HUES64 (cell line): ENCODE results near the gene SMARCAL1.
A peak's percentile ranks its signal among the peaks of the same experiment; 100 is the strongest.

Experiments
- H3K27ac ChIP-seq: 2 replicates; pipeline ENCODE4 v1.7.0; 2013; ENCODE audit warnings: low read depth, low read length, inconsistent platforms
- H3K27me3 ChIP-seq: 2 replicates; pipeline ENCODE4 v1.6.1; 2013; ENCODE audit warnings: mild to moderate bottlenecking, low read length; ENCODE audit not compliant: insufficient read depth
- H3K36me3 ChIP-seq: 2 replicates; pipeline ENCODE4 v1.6.1; 2013; ENCODE audit warnings: mild to moderate bottlenecking, low read length; ENCODE audit not compliant: insufficient read depth
- H3K4me1 ChIP-seq: 2 replicates; pipeline ENCODE4 v1.6.1; 2013; ENCODE audit warnings: mild to moderate bottlenecking, low read length, moderate library complexity; ENCODE audit not compliant: insufficient read depth
- H3K4me3 ChIP-seq: 2 replicates; pipeline ENCODE4 v1.5.1; 2013; ENCODE audit warnings: mild to moderate bottlenecking, low read length, moderate library complexity
- H3K9ac ChIP-seq: 2 replicates; pipeline ENCODE4 v1.6.1; 2013; ENCODE audit warnings: mild to moderate bottlenecking, low read depth, low read length
- H3K9me3 ChIP-seq: 2 replicates; pipeline ENCODE4 v1.6.1; 2013; ENCODE audit warnings: low read depth, low read length; ENCODE audit not compliant: insufficient read depth
- WGBS: fragments of 150-250, 120-280 bp; methylation state at CpG from one replicate; pipeline ENCODE4 v1.1.7; 2013; ENCODE audit warnings: missing lambda C conversion rate; 5-methylcytosine and 5-hydroxymethylcytosine counted together

Gene SMARCAL1

DNA sequence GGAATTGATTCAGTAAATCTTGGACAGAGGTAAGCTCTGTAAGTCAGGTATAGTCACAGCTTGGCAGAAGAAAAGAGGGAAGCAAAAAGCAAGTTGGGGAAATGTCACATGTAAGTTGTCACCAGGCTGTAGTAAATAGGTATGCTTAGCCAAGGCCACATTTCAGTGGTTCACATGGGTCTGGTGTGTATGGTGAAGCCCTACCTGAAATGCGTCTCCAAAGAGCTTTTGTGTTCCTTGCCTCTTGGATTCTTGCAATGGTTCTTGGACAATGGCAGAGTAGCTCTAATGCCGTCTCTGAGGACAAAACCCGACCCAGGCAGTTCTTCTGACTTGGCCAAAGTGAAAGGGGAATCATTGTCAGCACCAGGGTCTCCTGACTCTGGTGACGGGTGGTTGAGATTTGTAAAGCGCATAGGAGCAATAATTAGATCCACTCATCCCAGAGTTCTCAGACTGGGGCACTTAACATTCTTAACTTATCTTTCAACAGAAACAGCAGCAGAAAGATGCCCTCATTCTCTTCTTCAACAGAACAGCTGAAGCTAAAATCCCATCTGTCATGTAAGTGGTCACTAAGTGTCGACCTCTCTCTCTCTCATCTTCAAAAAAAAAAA lies 51.9 kb downstream of the SMARCAL1 start:
- Histone ChIP-seq H3K27ac (no peak overlapping the region), H3K27me3 (no peaks in the 10 kb centered on the region), H3K4me1 (no peaks in the 10 kb centered on the region), H3K36me3 (peaks cover 19% of the 10 kb centered on the region; the same call in 1 of the 2 replicates), H3K9me3 (no peaks in the 10 kb centered on the region), H3K4me3 (no peak overlapping the region), H3K9ac (no peak overlapping the region)
- 92% methylated on average over 6 of the region's 6 CpGs for WGBS

DNA sequence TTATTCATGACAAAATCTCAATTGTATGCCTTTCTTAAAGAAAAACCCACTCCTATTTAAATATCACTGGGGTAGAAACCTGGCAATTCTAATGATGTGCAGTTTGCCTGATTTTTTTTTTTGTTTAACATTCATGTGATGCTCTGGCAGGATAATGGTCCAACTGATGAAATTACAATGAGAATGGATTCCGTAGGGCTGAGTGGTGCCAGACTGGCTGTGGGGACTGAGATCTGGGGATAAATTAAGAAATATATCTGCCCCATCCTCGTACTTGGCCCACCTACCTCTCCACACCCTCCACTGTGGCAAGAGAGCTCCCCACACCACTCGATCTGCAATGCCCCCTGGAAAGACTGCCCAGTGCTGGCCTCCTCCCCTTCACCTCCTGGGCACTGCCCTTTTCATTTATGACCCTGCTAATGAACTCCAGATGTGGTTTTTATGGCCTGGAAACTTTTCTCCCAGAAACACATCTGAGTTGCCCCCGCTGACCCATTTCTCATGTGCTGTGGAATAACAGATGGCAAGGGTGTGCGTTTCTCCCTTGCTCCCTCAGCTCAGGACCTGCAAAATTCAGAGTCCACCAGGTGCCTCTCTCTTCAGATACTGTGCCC lies 53.4 kb downstream of the SMARCAL1 start:
- Histone ChIP-seq H3K4me1 (no peaks in the 10 kb centered on the region), H3K9me3 (no peaks in the 10 kb centered on the region), H3K4me3 (no peak overlapping the region), H3K36me3 (peaks cover 22% of the 10 kb centered on the region), H3K27ac (no peak overlapping the region), H3K27me3 (no peaks in the 10 kb centered on the region), H3K9ac (no peak overlapping the region)
- WGBS, result 89% methylated on average over 5 of the region's 5 CpGs

DNA sequence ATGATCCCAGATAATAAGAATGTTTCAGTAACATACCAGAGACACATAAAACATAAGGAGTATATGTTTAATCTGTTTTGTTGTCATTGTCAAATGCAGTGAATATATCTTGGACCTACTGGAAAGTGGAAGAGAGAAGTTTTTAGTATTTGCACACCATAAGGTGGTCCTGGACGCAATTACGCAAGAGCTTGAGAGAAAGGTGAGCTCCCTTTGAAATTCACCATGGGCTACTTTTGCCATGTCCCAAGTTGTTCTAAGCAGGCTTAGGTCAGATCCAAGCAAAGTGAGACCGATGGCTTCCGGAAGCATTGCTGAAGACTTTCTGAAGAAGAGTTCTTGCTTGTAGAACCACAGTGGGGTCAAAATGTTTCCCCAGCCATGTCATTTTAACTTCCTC lies 55.6 kb downstream of the SMARCAL1 start:
- H3K9ac ChIP-seq, result no peak overlapping the region
- no peaks in the 10 kb centered on the region for H3K4me1 ChIP-seq
- WGBS, result 96% methylated on average over 4 of the region's 4 CpGs
- H3K9me3 ChIP-seq, result no peaks in the 10 kb centered on the region
- H3K4me3 ChIP-seq, result no peak overlapping the region
- no peaks in the 10 kb centered on the region for H3K27me3 ChIP-seq
- peaks cover 31% of the 10 kb centered on the region for H3K36me3 ChIP-seq
- no peak overlapping the region for H3K27ac ChIP-seq

GRCh38 chr2:216469661-216470060 lies 57.4 kb downstream of the SMARCAL1 start:
- Histone ChIP-seq H3K9ac (no peak overlapping the region), H3K27ac (no peak overlapping the region), H3K4me3 (no peak overlapping the region), H3K9me3 (no peaks in the 10 kb centered on the region), H3K36me3 (peaks cover 35% of the 10 kb centered on the region), H3K4me1 (no peaks in the 10 kb centered on the region), H3K27me3 (no peaks in the 10 kb centered on the region)

- Histone ChIP-seq H3K4me1 (no peaks in the 10 kb centered on the region; the same call in 1 of the 2 replicates), H3K9ac (no peak overlapping the region), H3K36me3 (peaks cover 20% of the 10 kb centered on the region), H3K9me3 (no peaks in the 10 kb centered on the region), H3K27ac (no peak overlapping the region), H3K4me3 (no peak overlapping the region), H3K27me3 (no peaks in the 10 kb centered on the region)
- 84% methylated on average over 3 of the region's 3 CpGs for WGBS
These were observed 60.9 kb downstream of the SMARCAL1 start for GRCh38 chr2:216473187-216473586.

DNA sequence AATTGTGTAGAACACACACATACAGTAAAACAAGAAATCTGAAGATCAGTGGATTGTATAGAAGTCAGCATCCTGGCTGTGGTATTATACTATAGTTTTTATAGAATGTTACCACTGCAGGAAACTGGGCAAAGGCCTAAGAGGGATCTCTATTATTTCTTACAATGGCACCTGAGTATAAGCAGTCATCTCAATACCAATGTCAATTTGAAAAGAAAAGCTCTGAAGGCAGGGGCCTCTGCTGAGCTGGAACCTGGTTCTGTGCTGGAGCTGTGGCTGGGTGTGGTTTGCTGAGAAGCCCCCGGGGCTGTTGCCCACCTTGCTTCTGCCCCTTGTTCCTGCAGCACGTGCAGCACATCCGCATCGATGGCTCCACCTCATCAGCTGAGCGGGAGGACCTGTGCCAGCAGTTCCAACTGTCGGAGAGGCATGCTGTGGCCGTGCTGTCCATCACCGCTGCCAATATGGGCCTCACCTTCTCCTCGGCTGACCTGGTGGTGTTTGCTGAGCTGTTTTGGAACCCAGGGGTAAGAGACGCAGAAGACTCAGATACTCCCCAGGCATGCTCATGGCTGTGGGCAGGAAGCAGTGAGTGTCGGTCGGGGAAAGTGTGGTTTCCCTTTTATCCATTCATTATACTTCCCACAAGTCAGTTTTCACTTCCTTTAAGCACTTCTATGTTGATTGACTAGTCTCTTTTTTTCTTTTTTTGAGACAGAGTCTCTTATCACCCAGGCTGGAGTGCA lies 62.8 kb downstream of the SMARCAL1 start:
- 93% methylated on average over 12 of the region's 12 CpGs for WGBS
- Histone ChIP-seq H3K27ac (no peak overlapping the region), H3K4me1 (no peaks in the 10 kb centered on the region; the same call in 1 of the 2 replicates), H3K4me3 (no peak overlapping the region), H3K36me3 (peaks cover 18% of the 10 kb centered on the region), H3K27me3 (no peaks in the 10 kb centered on the region), H3K9ac (no peak overlapping the region), H3K9me3 (no peaks in the 10 kb centered on the region)

- Histone ChIP-seq H3K9me3 (no peaks in the 10 kb centered on the region), H3K27ac (no peak overlapping the region), H3K4me3 (no peak overlapping the region), H3K36me3 (peaks cover 17% of the 10 kb centered on the region), H3K9ac (no peak overlapping the region), H3K4me1 (no peaks in the 10 kb centered on the region; the same call in 1 of the 2 replicates), H3K27me3 (no peaks in the 10 kb centered on the region)
- WGBS, result 94% methylated on average over 6 of the region's 6 CpGs
These were observed 63.5 kb downstream of the SMARCAL1 start for GRCh38 chr2:216475767-216476166.

GRCh38 chr2:216477283-216478035 lies 65.2 kb downstream of the SMARCAL1 start:
- H3K27me3 ChIP-seq, result no peaks in the 10 kb centered on the region
- H3K4me3 ChIP-seq, result no peak overlapping the region
- WGBS, result 47% methylated on average over 2 of the region's 2 CpGs
- H3K9me3 ChIP-seq, result no peaks in the 10 kb centered on the region
- no peak overlapping the region for H3K27ac ChIP-seq
- no peaks in the 10 kb centered on the region; the same call in 1 of the 2 replicates for H3K4me1 ChIP-seq
- H3K36me3 ChIP-seq, result peaks cover 10% of the 10 kb centered on the region
- no peak overlapping the region for H3K9ac ChIP-seq

- no peak overlapping the region for H3K9ac ChIP-seq
- H3K4me3 ChIP-seq, result no peak overlapping the region
- no peaks in the 10 kb centered on the region for H3K27me3 ChIP-seq
- H3K4me1 ChIP-seq, result no peaks in the 10 kb centered on the region; the same call in 1 of the 2 replicates
- H3K9me3 ChIP-seq, result no peaks in the 10 kb centered on the region
- WGBS, result 74% methylated on average over 3 of the region's 3 CpGs
- H3K27ac ChIP-seq, result no peak overlapping the region
- peaks cover 17% of the 10 kb centered on the region for H3K36me3 ChIP-seq
These were observed 65.9 kb downstream of the SMARCAL1 start for GRCh38 chr2:216478151-216478550.

GRCh38 chr2:216478791-216479190 lies 66.5 kb downstream of the SMARCAL1 start:
- Histone ChIP-seq H3K9me3 (no peaks in the 10 kb centered on the region), H3K4me1 (no peaks in the 10 kb centered on the region; the same call in 1 of the 2 replicates), H3K4me3 (no peak overlapping the region), H3K27ac (peak overlapping the region; percentile 15; the same call in 1 of the 2 replicates), H3K36me3 (peaks cover 18% of the 10 kb centered on the region), H3K9ac (no peak overlapping the region), H3K27me3 (no peaks in the 10 kb centered on the region)
- 90% methylated on average over 1 of the region's 1 CpG for WGBS

- 93% methylated on average over 3 of the region's 3 CpGs for WGBS
- Histone ChIP-seq H3K9ac (no peak overlapping the region), H3K36me3 (peaks cover 17% of the 10 kb centered on the region), H3K27me3 (no peaks in the 10 kb centered on the region), H3K4me3 (no peak overlapping the region), H3K9me3 (no peaks in the 10 kb centered on the region), H3K27ac (no peak overlapping the region), H3K4me1 (no peaks in the 10 kb centered on the region; the same call in 1 of the 2 replicates)
These were observed 67.9 kb downstream of the SMARCAL1 start for GRCh38 chr2:216480221-216480620.
